Psoas muscle (tissue), 8 donors: ENCODE data around the gene CCDC102B. TPM values are rescaled to one million over a fixed set of nuclear protein-coding genes. Genes with fewer than 3 reads are reported as not detected.
"Not testable (repeated sequence)": the region's sequence is repeated elsewhere in the genome, so short reads cannot be mapped to it uniquely, and the experiment has no call there.

Experiments used
- ATAC-seq, 4 donors: fragments of 200-7000 bp; cut with Tn5 transposase; one replicate each; pipeline ENCODE4 v1.9.1; 2020; ENCODE audit warnings: moderate library complexity in 3 of 4, mild to moderate bottlenecking in 2 of 4
- DNase-seq, 2 donors: peaks; one replicate each; pipeline ENCODE4 v3.0.0-alpha.2; 2020
- H3K27ac ChIP-seq: fragments of 200-600 bp; one replicate; pipeline ENCODE4 v1.8.0; 2022
- H3K27me3 ChIP-seq, 3 donors: fragments of 200-600 bp in 1 of 3; one replicate each; pipeline versions ENCODE4 v1.6.1 to v1.8.0; 2013 to 2022; ENCODE audit warnings: low read length in 2 of 3, mild to moderate bottlenecking in 2 of 3, moderate library complexity in 1 of 3; ENCODE audit not compliant: insufficient read depth in 3 of 3
- H3K36me3 ChIP-seq, 2 donors: fragments of 200-600 bp in 1 of 2; one replicate each; pipeline versions ENCODE4 v1.6.1 to v1.8.0; 2013 to 2022; ENCODE audit warnings: low read depth in 1 of 2, mild to moderate bottlenecking in 1 of 2, moderate library complexity in 1 of 2; ENCODE audit not compliant: insufficient read depth in 1 of 2
- H3K4me1 ChIP-seq: fragments of 200-600 bp; one replicate; pipeline ENCODE4 v1.8.0; 2022
- H3K4me3 ChIP-seq: fragments of 200-600 bp; one replicate; pipeline ENCODE4 v1.8.0; 2022; ENCODE audit warnings: mild to moderate bottlenecking
- H3K9me3 ChIP-seq: fragments of 200-600 bp; one replicate; pipeline ENCODE4 v1.8.0; 2022
- CTCF ChIP-seq: fragments of 200-600 bp; IDR thresholded peaks from one replicate; pipeline ENCODE4 v1.8.0; 2022; ENCODE audit warnings: antibody characterized with exemption
- WGBS, 3 donors: extraction: QIAGEN DNeasy Blood & Tissue Kit; methylation state at CpG; one replicate each; pipeline versions ENCODE4 v1.1.6 to v1.1.7; 2013; 5-methylcytosine and 5-hydroxymethylcytosine counted together
- intact Hi-C, 2 donors: fragments of 100-400 bp; cut with DNase I; formaldehyde crosslinking; loops; one replicate each; pipeline versions ENCODE4 v1.11.0 to v1.14.2; 2022
- polyA plus RNA-seq, 3 donors: library from polyadenylated mRNA; stranded (reverse); fragments of 200-250 nt; gene quantifications; one replicate each; pipeline ENCODE4 v1.2.3, GENCODE V29; 2013
- total RNA-seq, 4 donors: library from RNA; stranded (reverse); fragmentation: NEBNext Ultra II Directional in 2 of 4; extraction: Animal tissue kit (Norgen Biotek cat#: 25700) in 2 of 4; gene quantifications; one replicate each; pipeline versions ENCODE4 v1.2.1 to v1.2.4, GENCODE V29; 2021 to 2023
- donor health status: healthy with polysubstance abuse.
- donor health status: DM: no; HTN: no; CAD: no; lungs with moderate emphysema.
- donor health status: Bipolar disorder and iron deficiency.
- donor health status: healthy.
- donor health status: DM: yes; HTN: yes; CAD: no.
- donor health status: DM: no; HTN: no; CAD: no.
- donor health status: DM: no; HTN: no; CAD: no.
- donor health status: DM: yes; HTN: yes; CAD: no.

CCDC102B gene
- total and polyA plus RNA-seq, 7 donors = 0.66 to 3.5 (median 1.5) TPM

GRCh38 chr18:68780802-68781635 lies 16.9 kb upstream of the CCDC102B start:
- no peaks in the 10 kb centered on the region for H3K36me3 ChIP-seq
- H3K4me3 ChIP-seq = no peak overlapping the region
- H3K27ac ChIP-seq = no peak overlapping the region
- DNase-seq = no peak
- 23 to 27% (median 23%) methylated on average over 2 of the region's 2 CpGs for WGBS, 3 donors
- H3K9me3 ChIP-seq = no peaks in the 10 kb centered on the region
- no peak for TF ChIP-seq CTCF
- no peaks in the 10 kb centered on the region for H3K4me1 ChIP-seq
- intact Hi-C loops = no loop called here
- H3K27me3 ChIP-seq = no peaks in the 10 kb centered on the region
- no peak for ATAC-seq

- H3K27ac ChIP-seq = no peak overlapping the region
- 76 to 83% (median 79%) methylated on average over 1 of the region's 1 CpG for WGBS, 3 donors
Measured at GRCh38 chr18:68783506-68783905, 14.4 kb upstream of the CCDC102B start.

GRCh38 chr18:68784071-68784470 lies 13.8 kb upstream of the CCDC102B start:
- intact Hi-C loops = no loop called here
- H3K27ac ChIP-seq = no peak overlapping the region
- no peak for ATAC-seq
- no peak for DNase-seq
- no peaks in the 10 kb centered on the region for H3K4me1 ChIP-seq
- no peaks in the 10 kb centered on the region for H3K27me3 ChIP-seq
- no peak for TF ChIP-seq CTCF
- H3K36me3 ChIP-seq = no peaks in the 10 kb centered on the region
- H3K9me3 ChIP-seq = no peaks in the 10 kb centered on the region
- no peak overlapping the region for H3K4me3 ChIP-seq
- 77 to 86% (median 81%) methylated on average over 3 of the region's 3 CpGs for WGBS, 3 donors

More at GRCh38 chr18:68783506-68783905, 14.4 kb upstream of the CCDC102B start:
- TF ChIP-seq CTCF = no peak
- Histone ChIP-seq H3K4me1 (no peaks in the 10 kb centered on the region), H3K27me3 (no peaks in the 10 kb centered on the region), H3K9me3 (no peaks in the 10 kb centered on the region), H3K36me3 (no peaks in the 10 kb centered on the region), H3K4me3 (no peak overlapping the region)
- ATAC-seq (no peak), DNase-seq (no peak)
- intact Hi-C loops = no loop called here

GRCh38 chr18:68790290-68790689 lies 7.6 kb upstream of the CCDC102B start:
- ATAC-seq, H3K27me3 ChIP-seq, H3K27ac ChIP-seq, H3K9me3 ChIP-seq, DNase-seq, H3K4me1 ChIP-seq, intact Hi-C loops, H3K36me3 ChIP-seq, H3K4me3 ChIP-seq: not testable (repeated sequence)
- WGBS, 3 donors = 81 to 91% (median 85%) methylated on average over 16 to 18 of the region's 22 CpGs

GRCh38 chr18:68791801-68792200 lies 6.1 kb upstream of the CCDC102B start:
- Histone ChIP-seq H3K4me3 (no peak overlapping the region), H3K4me1 (no peaks in the 10 kb centered on the region), H3K9me3 (no peaks in the 10 kb centered on the region), H3K27me3 (no peaks in the 10 kb centered on the region), H3K27ac (no peak overlapping the region), H3K36me3 (no peaks in the 10 kb centered on the region)
- no peak for TF ChIP-seq CTCF
- DNase-seq = no peak
- intact Hi-C loops = no loop called here
- 24 to 42% (median 28%) methylated on average over 2 of the region's 2 CpGs for WGBS, 3 donors
- no peak for ATAC-seq
